Liver (tissue), 9 donors: Measurements from ENCODE around the gene DRAM2. TPM values are rescaled to one million over a fixed set of nuclear protein-coding genes. Genes with fewer than 3 reads are reported as not detected.

ENCODE experiments used
- DNase-seq: peaks from one replicate; pipeline ENCODE4 v3.0.0-alpha.2; 2017; ENCODE audit warnings: low spot score
- H3K27ac ChIP-seq, 2 donors: one replicate each; pipeline ENCODE4 v1.7.0; 2013; ENCODE audit warnings: inconsistent platforms in 2 of 2, low read length in 2 of 2, control low read depth in 1 of 2, low read depth in 1 of 2, mild to moderate bottlenecking in 1 of 2
- H3K27me3 ChIP-seq, 4 donors: one replicate each; pipeline versions ENCODE4 v1.6.1 to v1.7.0; 2013; ENCODE audit warnings: low read length in 3 of 4, inconsistent platforms in 1 of 4, mild to moderate bottlenecking in 1 of 4, moderate library complexity in 1 of 4; ENCODE audit not compliant: control insufficient read depth in 4 of 4, insufficient read depth in 4 of 4
- H3K36me3 ChIP-seq, 4 donors: one replicate each; pipeline versions ENCODE4 v1.6.1 to v1.7.0; 2013; ENCODE audit warnings: low read length in 3 of 4, mild to moderate bottlenecking in 3 of 4, low read depth in 1 of 4, moderate library complexity in 1 of 4; ENCODE audit not compliant: control insufficient read depth in 4 of 4, insufficient read depth in 3 of 4
- H3K4me1 ChIP-seq, 4 donors: one replicate each; pipeline versions ENCODE4 v1.6.1 to v1.7.0; 2013; ENCODE audit warnings: low read length in 3 of 4, mild to moderate bottlenecking in 3 of 4, moderate library complexity in 1 of 4; ENCODE audit not compliant: control insufficient read depth in 4 of 4, insufficient read depth in 4 of 4
- H3K4me3 ChIP-seq, 3 donors: one replicate each; pipeline versions ENCODE4 v1.6.1 to v1.7.0; 2013; ENCODE audit warnings: low read length in 3 of 3, control low read depth in 1 of 3, low read depth in 1 of 3, mild to moderate bottlenecking in 1 of 3
- H3K9ac ChIP-seq, 2 donors: one replicate each; pipeline ENCODE4 v1.7.0; 2013; ENCODE audit warnings: low read length in 2 of 2, mild to moderate bottlenecking in 2 of 2, moderate library complexity in 2 of 2, control low read depth in 1 of 2, low read depth in 1 of 2
- H3K9me3 ChIP-seq, 4 donors: one replicate each; pipeline versions ENCODE4 v1.6.1 to v1.7.0; 2013; ENCODE audit warnings: low read length in 3 of 4; ENCODE audit not compliant: control insufficient read depth in 4 of 4
- ATF3 ChIP-seq: IDR thresholded peaks from 2 replicates; pipeline ENCODE4 v1.6.1; 2016; ENCODE audit warnings: antibody characterized with exemption
- CTCF ChIP-seq: fragments of 150-350 bp; IDR thresholded peaks from 2 replicates; pipeline ENCODE4 v1.5.1; 2017; ENCODE audit warnings: improper control_type of control experiment, low read depth, low read length; ENCODE audit not compliant: missing input control
- EGR1 ChIP-seq, 2 donors: IDR thresholded peaks; 2 replicates each; pipeline ENCODE4 v1.6.1; 2016 to 2018; ENCODE audit warnings: antibody characterized with exemption in 2 of 2, low read depth in 2 of 2
- FOXA1 ChIP-seq: IDR thresholded peaks from 2 replicates; pipeline ENCODE4 v1.6.1; 2016; ENCODE audit warnings: antibody characterized with exemption
- FOXA2 ChIP-seq: IDR thresholded peaks from 2 replicates; pipeline ENCODE4 v1.6.1; 2016; ENCODE audit warnings: antibody characterized with exemption
- GABPA ChIP-seq, 2 donors: IDR thresholded peaks in 1 of 2; conservative IDR thresholded peaks in 1 of 2; 2 replicates each; pipeline ENCODE4 v1.6.1; 2016; ENCODE audit warnings: antibody characterized with exemption in 2 of 2, mild to moderate bottlenecking in 1 of 2, moderate library complexity in 1 of 2
- HNF4A ChIP-seq, 2 donors: conservative IDR thresholded peaks; 2 replicates each; pipeline ENCODE4 v1.6.1; 2016; ENCODE audit warnings: antibody characterized with exemption in 2 of 2, mild to moderate bottlenecking in 2 of 2
- HNF4G ChIP-seq: IDR thresholded peaks from 2 replicates; pipeline ENCODE4 v1.6.1; 2016; ENCODE audit warnings: antibody characterized with exemption
- JUND ChIP-seq, 2 donors: IDR thresholded peaks; 2 replicates each; pipeline ENCODE4 v1.6.1; 2016; ENCODE audit warnings: antibody characterized with exemption in 2 of 2
- MAX ChIP-seq: IDR thresholded peaks from 2 replicates; pipeline ENCODE4 v1.6.1; 2016; ENCODE audit warnings: antibody characterized with exemption
- NR2F2 ChIP-seq: IDR thresholded peaks from 2 replicates; pipeline ENCODE4 v1.6.1; 2016; ENCODE audit warnings: antibody characterized with exemption
- REST ChIP-seq: IDR thresholded peaks from 2 replicates; pipeline ENCODE4 v1.6.1; 2016; ENCODE audit warnings: antibody characterized with exemption, mild to moderate bottlenecking
- RXRA ChIP-seq, 2 donors: IDR thresholded peaks; 2 replicates each; pipeline ENCODE4 v1.6.1; 2017 to 2018; ENCODE audit warnings: antibody characterized with exemption in 2 of 2, mild to moderate bottlenecking in 1 of 2
- TAF1 ChIP-seq: conservative IDR thresholded peaks from 2 replicates; pipeline ENCODE4 v1.6.1; 2016; ENCODE audit warnings: antibody characterized with exemption, mild to moderate bottlenecking
- WGBS: extraction: QIAGEN DNeasy Blood & Tissue Kit; methylation state at CpG from one replicate; pipeline ENCODE4 v1.1.7; 2013; 5-methylcytosine and 5-hydroxymethylcytosine counted together
- polyA plus RNA-seq, 2 donors: library from polyadenylated mRNA; stranded (reverse) in 1 of 2; unstranded in 1 of 2; fragments of 200-250 nt in 1 of 2; fragments of >200 nt in 1 of 2; fragmentation: Nextera tagmentation in 1 of 2; extraction: Ambion mirVana in 1 of 2; gene quantifications; one replicate each; pipeline versions ENCODE4 v1.2.1 to v1.2.3, GENCODE V29; 2013 to 2015
- total RNA-seq, 2 donors: library from RNA; depleted of rRNA; stranded (reverse); fragments of >200 nt; gene quantifications; one replicate each; pipeline ENCODE4 v1.2.3, GENCODE V29; 2014
- donor health status: healthy.
- donor health status: healthy.
- donor health status: healthy.
- donor health status: healthy.
- donor health status: healthy.

Gene DRAM2
- total and polyA plus RNA-seq, 4 donors: 15.7 to 33.9 (median 19.8) TPM

- H3K27ac ChIP-seq: no peak overlapping the region
- H3K36me3 ChIP-seq: peaks cover 0 to 10% (median 8%) of the 10 kb centered on the region in 4 donors
- H3K9ac ChIP-seq: no peak overlapping the region
- DNase-seq: no peak
- WGBS: 97% methylated on average over 1 of the region's 1 CpG
- H3K4me1 ChIP-seq: no peaks in the 10 kb centered on the region
- no peaks in the 10 kb centered on the region for H3K27me3 ChIP-seq
- no peak for TF ChIP-seq MAX
- no peaks in the 10 kb centered on the region for H3K9me3 ChIP-seq
- no peak overlapping the region for H3K4me3 ChIP-seq
Measured at GRCh38 chr1:111126354-111126753, 13.5 kb downstream of the DRAM2 start.

- no peak for DNase-seq
- WGBS: 98% methylated on average over 2 of the region's 2 CpGs
- Histone ChIP-seq H3K36me3 (peaks cover 0 to 29% (median 15%) of the 10 kb centered on the region in 4 donors), H3K4me3 (no peak overlapping the region), H3K9me3 (no peaks in the 10 kb centered on the region), H3K9ac (no peak overlapping the region), H3K27ac (no peak overlapping the region), H3K27me3 (no peaks in the 10 kb centered on the region), H3K4me1 (no peaks in the 10 kb centered on the region)
- TF ChIP-seq NR2F2 (no peak), HNF4A (conservative IDR thresholded peaks at IDR 0.05) (no peak), REST (no peak), MAX (no peak), CTCF (no peak), JUND (IDR thresholded peaks at IDR 0.05) (no peak), ATF3 (no peak), TAF1 (no peak), FOXA2 (no peak), RXRA (IDR thresholded peaks at IDR 0.05) (no peak), GABPA (IDR thresholded peaks at IDR 0.05 in 1 of 2, conservative IDR thresholded peaks at IDR 0.05 in 1 of 2) (no peak), EGR1 (IDR thresholded peaks at IDR 0.05; ENCODE audit: low read depth in 2 of 2) (no peak), FOXA1 (no peak), HNF4G (no peak)
Measured at GRCh38 chr1:111116496-111116895, 23.4 kb downstream of the DRAM2 start.
